ENCODE measurements around the gene ZNF883. TPM values are rescaled to one million over a fixed set of nuclear protein-coding genes. Genes with fewer than 3 reads are reported as not detected.
"Not testable (repeated sequence)": the region's sequence is repeated elsewhere in the genome, so short reads cannot be mapped to it uniquely, and the experiment has no call there.

Gene ZNF883
- 0.36 and 1.1 TPM in 2 replicates for total RNA-seq
- 0.24 TPM for polyA plus RNA-seq (2012)

DNA sequence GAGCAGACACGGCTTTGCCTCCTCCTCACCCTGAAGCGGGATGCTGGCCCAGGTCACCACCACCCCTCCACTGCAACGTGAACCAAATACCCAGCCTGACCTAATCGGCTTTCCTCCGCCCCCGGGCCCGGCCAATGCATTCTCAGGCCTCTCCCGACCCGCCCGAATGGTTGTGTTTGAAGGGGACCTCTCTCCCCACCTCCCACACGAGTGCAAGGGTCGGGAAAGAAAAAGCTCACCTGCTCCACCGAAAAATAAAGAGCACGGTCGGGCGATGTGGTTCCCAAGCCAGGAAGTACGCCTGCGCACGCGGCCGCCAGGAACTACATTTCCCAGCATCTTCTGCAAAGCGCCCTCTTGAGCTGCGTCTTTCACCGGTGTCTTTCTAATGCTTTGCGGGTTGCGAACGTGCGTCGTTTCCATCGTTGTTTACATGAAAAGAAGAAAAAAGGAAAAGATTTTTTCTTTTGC lies at the start of gene ZNF883:
Gene ZNF883, minus strand, starts transcription at position 282 of the 471 bp plus-strand sequence.
- DNase-seq (ENCODE audit: low read depth): peak; percentile 1

DNA sequence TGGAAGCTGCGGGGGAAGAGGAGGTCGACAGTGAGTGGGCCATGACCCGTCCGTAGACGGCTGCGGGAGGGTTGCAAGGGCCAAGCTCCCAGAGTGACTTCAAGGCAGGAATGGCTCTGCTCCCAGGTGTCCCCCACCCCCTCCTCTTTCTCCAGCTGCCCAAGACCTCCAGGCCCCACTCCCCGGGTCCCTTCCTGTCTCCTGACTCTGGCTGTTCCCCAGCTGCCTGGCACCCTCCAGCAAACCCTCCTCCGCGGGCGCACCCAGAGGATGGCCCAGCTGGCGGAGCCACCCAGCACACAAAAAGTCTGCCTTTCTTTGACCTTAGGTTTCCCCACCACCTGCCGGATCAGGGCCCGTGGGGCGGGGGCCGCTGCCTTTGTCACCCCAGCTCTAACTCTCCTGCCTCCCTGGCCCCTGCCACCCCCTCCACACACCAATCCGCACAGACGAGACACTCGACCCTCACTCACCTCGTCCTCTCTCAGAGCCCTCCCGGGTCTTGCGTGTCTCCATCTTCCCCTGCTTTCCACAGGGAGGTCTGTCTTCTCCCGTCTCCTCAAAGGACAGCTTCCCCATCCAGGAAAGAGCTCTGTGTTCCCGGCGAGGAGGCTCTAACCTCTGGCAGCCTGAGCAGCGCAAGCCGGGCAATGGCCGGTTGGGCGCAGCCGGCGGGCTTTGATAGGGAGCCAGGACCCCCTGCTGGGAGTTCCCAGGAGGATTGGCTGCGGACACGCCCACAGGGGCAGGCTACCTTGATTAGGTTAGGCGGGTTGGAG lies 49.3 kb upstream of the ZNF883 start:
- DNase-seq (ENCODE audit: low read depth): not testable (repeated sequence)

DNA sequence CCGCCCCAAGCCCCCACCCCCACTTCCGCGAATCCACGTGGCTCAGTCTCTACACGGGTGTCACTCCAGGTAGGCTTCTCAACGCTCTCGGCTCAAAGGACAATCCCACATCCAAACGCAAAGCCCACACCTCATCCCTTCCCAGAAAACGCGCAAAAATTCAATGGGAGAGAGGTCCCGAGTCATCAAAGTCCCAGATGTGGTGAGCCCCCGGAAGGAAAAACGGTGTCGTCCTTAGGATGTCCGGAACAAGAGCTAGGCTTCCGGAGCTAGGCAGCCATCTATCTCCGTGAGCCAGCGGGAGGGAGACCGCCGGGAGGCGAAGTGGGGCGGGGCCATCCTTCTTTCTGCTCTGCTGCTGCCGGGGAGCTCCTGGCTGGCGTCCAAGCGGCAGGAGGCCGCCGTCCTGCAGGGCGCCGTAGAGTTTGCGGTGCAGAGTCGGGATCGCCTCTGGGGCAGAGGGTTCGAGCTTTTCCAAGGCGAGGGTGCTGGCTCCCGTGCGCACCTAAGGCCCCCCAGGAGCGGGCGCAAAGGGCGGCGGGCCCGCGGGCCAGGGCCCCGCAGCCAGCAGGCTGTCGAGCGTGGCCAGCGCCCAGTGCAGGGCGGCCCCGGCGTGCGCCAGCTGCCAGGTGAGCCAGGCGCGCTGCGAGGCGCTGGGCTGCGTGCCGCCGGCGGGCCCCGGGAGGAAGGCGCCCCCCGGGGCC lies 47.7 kb upstream of the ZNF883 start:
- DNase-seq (ENCODE audit: low read depth): not testable (repeated sequence)

DNA sequence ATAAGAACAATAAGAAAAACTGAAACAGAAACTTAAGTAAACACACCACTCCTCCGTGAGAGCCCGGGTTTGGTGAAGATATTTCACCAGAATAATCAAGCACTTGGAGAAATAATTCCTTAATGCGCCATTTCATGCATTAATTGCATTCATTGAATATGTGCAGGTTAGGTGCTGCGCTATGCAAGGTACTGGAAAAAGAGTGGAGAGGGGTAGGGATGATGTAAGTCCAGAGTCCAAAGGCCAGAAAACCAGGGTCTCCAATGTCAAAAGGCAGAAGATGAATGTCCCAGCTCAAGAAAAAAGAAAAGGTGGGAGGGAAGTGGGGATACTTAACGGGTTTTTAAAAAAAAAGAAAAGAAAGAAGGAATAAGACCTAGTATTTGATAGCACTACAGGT lies 45.2 kb upstream of the ZNF883 start:
- DNase-seq (ENCODE audit: low read depth): no peak

DNA sequence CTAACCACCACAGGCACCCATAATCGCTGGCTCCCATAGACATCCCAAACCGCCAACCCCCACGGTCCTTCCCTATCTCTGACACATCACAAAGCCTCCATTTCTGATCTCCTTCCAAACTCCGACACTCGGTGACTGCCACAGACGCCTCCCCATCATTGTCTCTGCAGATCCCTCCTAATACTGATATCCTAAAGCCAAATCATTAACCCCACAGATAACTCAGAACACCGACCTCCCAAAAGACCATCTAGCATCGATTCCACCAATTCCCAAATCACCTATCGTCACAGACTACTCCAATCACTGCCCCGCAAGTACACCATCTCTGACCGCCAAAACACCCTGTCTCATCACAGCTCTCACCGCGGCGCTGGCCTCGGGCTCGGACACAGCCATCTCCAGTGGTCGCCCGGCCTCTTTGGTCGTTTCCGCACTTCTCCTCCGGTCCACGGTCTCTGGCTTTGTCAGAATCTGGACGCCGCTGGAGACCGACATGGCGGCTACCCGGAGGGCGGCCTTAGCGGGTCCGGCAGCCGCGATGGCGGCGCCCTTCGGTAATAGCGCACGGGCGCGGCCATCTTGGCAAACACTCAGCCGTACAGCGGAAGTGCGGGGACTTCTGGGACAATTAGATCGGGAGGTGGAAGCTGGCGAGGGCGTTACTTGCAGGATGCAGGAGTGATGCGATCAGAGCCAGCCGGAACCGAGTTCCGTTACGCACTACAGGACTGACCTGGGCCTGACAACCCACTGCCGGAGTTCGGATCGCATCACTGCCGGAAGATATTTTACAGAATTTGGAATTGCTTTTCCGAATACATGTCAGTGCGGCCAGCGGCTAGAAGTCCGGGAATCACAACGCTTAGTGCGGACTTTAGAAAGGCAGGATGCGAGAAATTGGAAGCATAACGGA lies 44.5 kb upstream of the ZNF883 start, which contains the start of gene ZFP37:
Gene ZFP37, minus strand, starts transcription at position 534 of the 916 bp plus-strand sequence. Its CDS starts 36 bp downstream, at position 498.
- peak; percentile 94 for DNase-seq (ENCODE audit: low read depth)

DNA sequence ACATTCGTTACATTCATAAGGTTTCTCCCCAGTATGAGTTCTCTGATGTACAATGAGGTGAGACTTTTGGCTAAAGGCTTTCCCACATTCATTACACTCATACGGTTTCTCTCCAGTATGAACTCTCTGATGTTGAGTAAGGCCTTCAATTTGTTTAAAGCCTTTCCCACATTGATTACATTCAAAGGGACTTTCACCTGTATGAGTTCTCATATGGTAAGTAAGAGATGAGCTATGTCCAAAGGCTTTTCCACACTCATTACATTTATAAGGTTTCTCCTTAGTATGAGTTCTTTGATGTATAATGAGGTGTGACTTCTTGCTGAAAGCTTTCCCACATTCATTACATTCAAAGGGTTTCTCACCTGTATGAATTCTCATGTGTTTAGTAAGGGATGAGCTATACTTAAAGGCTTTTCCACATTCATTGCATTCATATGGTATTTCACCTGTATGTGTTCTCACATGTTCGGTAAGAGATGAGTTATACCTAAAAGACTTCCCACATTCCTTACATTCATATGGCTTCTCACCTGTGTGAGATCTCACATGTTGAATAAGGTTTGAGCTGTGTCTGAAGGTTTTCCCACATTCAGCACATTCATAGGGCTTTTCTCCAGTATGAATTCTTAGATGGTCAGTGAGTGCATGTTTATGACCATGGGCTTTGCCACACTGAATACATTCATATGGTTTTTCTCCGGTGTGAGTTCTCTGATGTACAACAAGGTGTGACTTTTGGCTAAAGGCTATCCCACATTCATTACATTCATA lies 31.1 kb upstream of the ZNF883 start:
- DNase-seq (ENCODE audit: low read depth): peak; percentile 12

DNA sequence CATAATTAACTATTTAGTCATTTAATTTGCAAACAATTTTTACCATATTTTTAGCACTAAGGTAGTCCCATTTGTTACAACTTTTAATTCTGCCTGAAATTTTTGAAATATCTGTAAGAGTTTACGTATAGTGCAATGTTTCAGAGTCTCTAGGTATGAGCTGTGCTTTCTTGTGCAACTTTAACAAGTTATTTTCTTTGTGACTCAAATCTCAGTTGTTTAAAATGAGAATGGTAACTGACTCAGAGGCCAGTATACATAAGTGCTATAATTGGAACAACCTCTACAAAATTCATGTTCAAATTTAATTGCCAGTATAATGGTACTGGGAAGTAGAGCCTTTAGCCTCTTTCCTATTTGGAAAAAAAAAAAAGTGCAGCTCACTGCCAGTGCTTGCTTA lies 14.2 kb upstream of the ZNF883 start:
- DNase-seq (ENCODE audit: low read depth): no peak

DNA sequence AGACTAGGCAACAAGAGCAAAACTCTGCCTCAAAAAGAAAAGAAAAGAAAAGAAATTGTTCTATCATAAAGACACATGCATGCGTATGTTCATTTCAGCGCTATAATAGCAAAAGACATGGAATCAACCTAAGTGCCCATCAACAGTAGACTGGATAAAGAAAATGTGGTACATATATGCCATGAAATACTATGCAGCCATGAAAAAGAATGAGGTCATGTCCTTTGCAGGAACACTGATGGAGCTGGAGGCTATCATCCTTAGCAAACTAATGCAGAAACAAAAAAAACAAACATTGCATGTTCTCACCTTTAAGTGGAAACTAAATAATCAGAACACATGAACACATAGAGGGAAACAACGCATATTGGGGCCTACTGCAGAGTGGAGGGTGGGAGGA lies 6.3 kb upstream of the ZNF883 start:
- no peak for DNase-seq (ENCODE audit: low read depth)

DNA sequence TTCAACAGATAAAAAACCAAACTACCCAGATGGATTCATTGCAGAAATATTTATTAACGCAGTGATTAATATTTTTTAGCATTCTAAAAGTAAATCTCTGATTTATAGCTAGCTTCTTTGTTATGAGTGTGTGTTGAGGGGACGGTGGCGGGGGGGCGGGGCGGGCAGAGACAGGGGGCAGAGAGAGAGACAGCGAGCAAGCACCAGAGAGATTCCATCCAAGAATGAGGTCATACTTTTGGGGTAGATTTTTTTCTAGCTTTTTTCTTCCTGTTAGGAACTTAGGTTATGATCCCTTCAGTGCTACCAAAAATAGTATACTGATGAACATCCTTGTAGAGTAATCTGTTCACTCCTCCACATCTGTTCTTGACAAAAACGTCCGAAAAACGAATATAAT lies 500 bp upstream of the ZNF883 start:
- DNase-seq (ENCODE audit: low read depth): no peak

DNA sequence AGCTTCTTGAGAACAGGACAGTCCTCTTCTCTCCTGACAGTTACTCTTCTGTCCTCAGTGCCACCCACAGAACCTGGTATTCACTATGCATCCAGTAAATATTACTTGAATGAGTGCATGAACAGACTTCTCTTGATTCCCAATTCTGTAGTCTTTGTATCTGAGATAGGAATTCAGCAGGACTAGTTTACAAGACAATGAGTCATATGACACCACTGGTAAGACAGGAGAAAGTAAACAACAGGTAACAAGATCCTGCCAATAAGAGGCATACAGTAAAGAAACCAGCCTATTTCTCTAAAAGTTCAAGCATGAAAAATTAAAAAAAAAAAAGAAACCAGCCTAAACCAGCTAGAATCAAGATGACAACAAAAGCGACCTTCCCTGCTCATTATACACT lies 6.2 kb downstream of the ZNF883 start:
- DNase-seq (ENCODE audit: low read depth): no peak

DNA sequence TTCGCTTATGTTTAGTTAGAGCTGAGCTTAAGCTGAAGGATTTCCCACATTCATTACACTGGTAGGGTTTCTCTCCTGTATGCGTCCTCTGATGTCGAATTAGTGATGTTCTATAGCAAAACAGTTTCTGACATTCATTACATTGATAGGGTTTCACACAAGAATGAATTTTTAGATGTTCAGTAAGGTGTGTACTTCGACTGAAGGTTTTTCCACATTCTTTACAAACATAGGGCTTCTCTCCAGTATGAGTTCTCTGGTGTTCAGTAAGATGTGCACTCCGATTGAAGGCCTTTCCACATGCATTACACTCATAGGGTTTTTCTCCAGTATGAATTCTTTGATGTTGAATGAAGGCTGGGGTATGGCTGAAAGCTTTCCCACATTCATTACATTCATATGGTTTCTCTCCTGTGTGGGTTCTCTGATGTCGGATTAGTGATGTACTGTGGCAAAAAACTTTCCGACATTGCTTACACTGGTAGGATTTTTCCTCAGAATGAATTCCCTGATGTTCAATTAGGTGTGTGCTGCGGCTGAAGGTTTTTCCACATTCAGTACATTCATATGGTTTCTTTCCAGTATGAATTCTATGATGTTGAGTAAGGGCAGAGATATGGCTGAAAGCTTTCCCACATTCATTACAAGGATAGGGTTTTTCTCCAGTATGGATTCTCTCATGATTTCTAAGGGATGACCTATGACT lies 14.6 kb downstream of the ZNF883 start:
- DNase-seq (ENCODE audit: low read depth): peak; percentile 0

DNA sequence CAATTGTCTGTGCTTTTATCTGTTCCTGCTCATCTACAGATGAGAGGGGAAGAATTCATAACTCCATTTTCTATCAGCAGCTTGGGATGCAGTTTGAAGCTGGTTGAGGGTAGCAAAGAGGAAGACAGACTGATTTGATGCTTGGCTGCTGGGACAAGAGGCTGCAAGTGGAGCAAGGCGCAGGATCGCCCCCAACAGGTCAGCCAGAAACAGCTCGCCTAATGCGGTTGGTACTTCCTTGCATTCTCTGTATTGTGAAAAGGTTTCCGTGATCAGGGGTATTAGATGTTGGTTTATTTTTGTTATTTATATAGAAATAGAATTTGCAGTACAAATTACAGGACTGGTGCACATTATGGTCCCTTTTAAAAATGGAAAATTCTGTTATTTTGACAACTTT lies 40.6 kb downstream of the ZNF883 start:
- peak; percentile 11 for DNase-seq (ENCODE audit: low read depth)

DNA sequence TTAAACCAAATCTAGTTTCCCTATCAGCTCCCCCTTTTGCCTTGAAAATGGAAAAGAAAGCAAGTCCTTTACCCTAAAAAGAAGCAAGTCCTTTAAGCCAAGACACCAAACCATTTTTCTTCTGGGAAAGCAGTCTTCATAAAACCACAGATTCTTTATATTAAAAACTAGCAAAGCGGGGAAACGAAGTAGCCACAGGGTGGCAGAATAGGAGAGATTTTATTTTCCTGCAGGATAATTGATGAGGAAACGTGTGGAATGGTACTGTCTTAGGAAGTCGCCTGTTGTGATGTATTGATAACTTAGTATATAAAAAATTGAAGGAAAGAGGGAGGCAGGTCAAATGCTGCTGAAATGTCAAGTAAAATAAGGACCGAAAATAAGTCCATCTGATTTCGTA lies 41.1 kb downstream of the ZNF883 start:
- DNase-seq (ENCODE audit: low read depth): no peak

DNA sequence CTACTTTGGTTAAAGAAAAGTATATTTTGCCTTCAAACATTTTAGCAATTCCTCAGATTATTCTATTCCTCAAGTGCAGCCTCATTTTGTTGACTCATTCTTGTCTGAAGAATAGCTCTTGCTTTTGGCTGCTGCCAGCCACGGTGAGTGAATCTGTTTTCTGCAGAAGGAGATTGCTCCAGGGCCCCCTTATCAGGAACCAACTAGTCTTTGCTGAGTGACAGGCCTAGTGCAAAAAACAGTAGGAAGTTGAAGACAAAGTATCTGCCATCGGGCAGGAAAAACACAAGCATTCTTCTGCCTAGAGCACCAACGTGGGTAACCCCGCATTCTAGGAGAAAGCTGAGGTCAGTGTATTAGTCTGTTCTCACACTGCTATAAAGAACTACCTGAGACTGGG lies 42.3 kb downstream of the ZNF883 start:
- no peak for DNase-seq (ENCODE audit: low read depth)

DNA sequence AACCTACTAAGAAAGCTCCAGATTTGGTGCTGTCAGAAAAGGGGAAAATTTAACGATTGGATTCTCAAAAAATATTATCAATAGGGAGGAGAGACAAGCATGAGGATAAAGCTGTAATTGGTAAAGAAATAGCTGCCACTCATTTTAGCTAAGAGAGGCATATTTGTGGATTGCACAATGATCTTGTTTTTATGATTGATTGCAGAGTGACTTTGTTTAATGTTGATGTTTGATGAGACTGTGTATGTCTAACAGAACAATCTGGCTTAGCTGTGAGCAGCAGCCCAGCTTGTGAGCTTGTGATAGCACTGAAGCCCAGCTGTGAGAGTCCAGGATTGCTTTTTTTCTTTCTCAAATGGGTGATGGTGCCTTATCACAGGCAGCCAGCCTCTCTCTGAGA lies 56.4 kb downstream of the ZNF883 start:
- DNase-seq (ENCODE audit: low read depth): no peak

DNA sequence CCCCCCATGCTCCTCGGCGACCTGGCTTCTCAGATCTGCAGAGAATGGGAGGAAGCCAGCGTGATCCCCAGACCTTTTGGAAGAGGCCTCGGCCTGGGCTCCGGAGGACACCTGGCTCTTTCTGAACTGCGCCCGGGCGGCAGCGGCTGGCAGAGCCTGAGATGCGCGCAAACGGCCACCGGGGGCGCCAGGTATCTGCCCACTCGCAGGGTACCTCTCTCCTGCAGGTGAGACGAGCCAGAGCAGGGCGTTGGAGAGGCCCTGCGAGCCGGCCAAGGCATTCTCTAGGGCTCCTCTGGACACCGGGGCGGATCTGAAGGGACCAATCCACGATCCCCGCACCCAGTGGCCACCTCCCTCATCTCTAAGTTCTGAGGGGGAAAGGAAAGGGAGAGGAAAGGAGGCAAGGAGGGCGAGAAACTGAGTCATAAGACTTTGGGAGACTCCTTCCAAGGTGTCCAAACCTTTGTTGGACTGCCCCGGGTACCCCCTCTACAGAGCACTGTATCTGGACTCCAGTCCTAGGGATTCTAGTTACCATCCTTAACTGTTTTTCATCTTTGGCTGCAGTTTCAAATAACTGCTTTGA lies 66.3 kb downstream of the ZNF883 start:
- DNase-seq (ENCODE audit: low read depth): no peak

DNA sequence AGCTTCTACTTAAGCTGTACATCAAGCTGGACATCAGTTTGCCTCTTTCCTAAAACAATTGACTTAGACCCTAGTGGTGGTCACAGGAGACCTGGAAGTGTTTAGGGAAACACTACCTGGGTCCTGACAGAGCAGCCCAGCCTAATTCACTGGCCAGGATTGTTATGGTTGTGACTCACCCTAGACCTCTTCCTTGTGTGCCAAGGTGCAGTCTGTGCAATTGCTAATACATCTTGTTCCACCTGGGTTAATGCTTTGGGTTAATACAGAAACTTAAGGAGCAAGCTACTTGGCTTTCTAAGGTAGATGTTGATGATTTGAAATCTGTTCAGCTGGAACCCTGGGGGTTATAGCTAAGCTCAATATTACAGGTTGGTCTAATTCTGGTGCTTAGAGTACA lies 72.6 kb downstream of the ZNF883 start:
- DNase-seq (ENCODE audit: low read depth): no peak

DNA sequence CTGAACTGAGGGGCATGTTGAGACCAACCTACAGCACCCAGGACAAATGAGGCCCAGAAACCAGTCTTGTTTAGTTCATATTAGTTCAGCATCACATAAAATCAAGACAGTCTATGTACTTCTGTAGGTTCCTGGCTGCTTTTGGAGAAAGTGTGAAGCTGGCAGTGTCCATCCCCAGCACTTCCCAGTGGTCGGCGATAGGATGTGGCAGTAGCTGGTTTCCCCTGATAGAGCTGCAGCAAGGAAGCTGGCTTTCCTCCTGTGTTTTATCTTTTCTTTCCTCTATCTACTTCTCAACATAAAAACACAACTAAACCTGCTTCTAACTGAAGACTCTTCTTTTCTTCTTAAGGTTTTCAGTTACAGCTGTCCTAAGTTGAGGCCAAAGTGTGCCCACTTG lies 78.3 kb downstream of the ZNF883 start:
- no peak for DNase-seq (ENCODE audit: low read depth)

DNA sequence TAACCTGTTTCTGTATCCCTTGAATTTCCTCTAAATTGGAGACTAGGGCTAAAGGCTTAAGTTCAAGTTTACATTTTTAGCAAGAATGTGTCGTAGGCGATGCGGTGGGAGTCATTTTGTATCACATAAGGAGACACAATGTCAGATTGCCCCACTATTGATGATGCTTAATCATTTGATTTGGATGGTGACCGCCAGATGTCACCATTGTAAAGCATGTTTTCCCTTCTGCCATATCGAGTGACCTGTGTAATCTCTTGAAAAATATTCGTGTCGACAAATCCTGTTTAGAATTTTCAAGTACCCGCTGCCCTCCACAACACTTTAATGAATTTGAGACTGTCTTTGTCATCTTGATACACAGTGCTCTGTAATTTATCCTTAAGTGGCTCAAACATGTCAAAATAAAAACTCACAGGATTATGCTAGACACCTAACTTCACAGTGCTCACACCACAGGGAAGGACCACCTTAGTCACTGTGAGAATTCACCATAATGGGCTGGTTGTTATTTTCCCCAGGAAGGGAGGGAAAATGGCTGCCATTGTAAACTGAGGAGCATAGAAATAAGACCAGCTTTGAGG lies 86.8 kb downstream of the ZNF883 start:
- DNase-seq (ENCODE audit: low read depth): peak; percentile 49

All from myocyte (in vitro differentiated cells).